PC-3 (cell line): ENCODE results near the gene USP53. TPM values are rescaled to one million over a fixed set of nuclear protein-coding genes. Genes with fewer than 3 reads are reported as not detected.
"Not testable (repeated sequence)": the region's sequence is repeated elsewhere in the genome, so short reads cannot be mapped to it uniquely, and the experiment has no call there.

ENCODE experiments used
- ATAC-seq: fragments of 200-7000 bp; cut with Tn5 transposase; 2 replicates; pipeline ENCODE4 v1.9.1; 2020; ENCODE audit warnings: mild to moderate bottlenecking, moderate library complexity
- BruUV-seq: library from RNA; stranded (reverse); fragments of 400-500 nt; replicated peaks from 2 replicates; lab custom pipeline; 2021; lab: Mats Ljungman, UMichigan
- CTCF ChIA-PET: fragments of 300-600 bp; sonication (Branson Sonifier 250); formaldehyde crosslinking; loops from one replicate; lab custom pipeline; 2022; ENCODE audit warnings: antibody characterized with exemption; lab: Charles Lee
- POLR2A ChIA-PET: fragments of 300-600 bp; sonication (Branson Sonifier 250); formaldehyde crosslinking; loops from one replicate; lab custom pipeline; 2022; ENCODE audit warnings: antibody characterized with exemption; ENCODE audit not compliant: unreplicated experiment; lab: Charles Lee
- DNase-seq: peaks from one replicate; pipeline ENCODE4 v3.0.0-alpha.2; 2015
- H2AFZ ChIP-seq: fragments of 300-600 bp; sonication (generic); 2 replicates; pipeline ENCODE4 v1.6.0; 2016; ENCODE audit warnings: antibody characterized with exemption, low read length
- H3F3A ChIP-seq: fragments of 300-600 bp; sonication (generic); one replicate; pipeline ENCODE4 v1.6.0; 2017; ENCODE audit warnings: antibody characterized with exemption, low read length, control low read depth, mild to moderate bottlenecking; ENCODE audit not compliant: unreplicated experiment
- H3K27ac ChIP-seq: fragments of 300-600 bp; sonication (generic); 2 replicates; pipeline ENCODE4 v1.5.1; 2016; ENCODE audit warnings: mild to moderate bottlenecking, low read length
- H3K27me3 ChIP-seq: fragments of 300-600 bp; sonication (generic); 2 replicates; pipeline ENCODE4 v1.6.1; 2016; ENCODE audit warnings: low read length, mixed read lengths
- H3K36me3 ChIP-seq: fragments of 300-600 bp; sonication (generic); 2 replicates; pipeline ENCODE4 v1.6.1; 2016; ENCODE audit warnings: low read depth, mixed run types, low read length, mixed read lengths
- H3K4me1 ChIP-seq: fragments of 300-600 bp; sonication (generic); 2 replicates; pipeline ENCODE4 v1.5.1; 2016; ENCODE audit warnings: low read length; ENCODE audit not compliant: insufficient read depth
- H3K4me2 ChIP-seq: fragments of 300-600 bp; sonication (generic); 2 replicates; pipeline ENCODE4 v1.6.0; 2016; ENCODE audit warnings: low read length
- H3K4me3 ChIP-seq: fragments of 300-600 bp; sonication (generic); 2 replicates; pipeline ENCODE4 v1.5.1; 2016; ENCODE audit warnings: mild to moderate bottlenecking, low read length, mixed read lengths
- H3K79me2 ChIP-seq: fragments of 300-600 bp; sonication (generic); 2 replicates; pipeline ENCODE4 v1.6.1; 2017; ENCODE audit warnings: low read length, mixed read lengths
- H3K9ac ChIP-seq: fragments of 300-600 bp; sonication (generic); 2 replicates; pipeline ENCODE4 v1.6.0; 2016; ENCODE audit warnings: mild to moderate bottlenecking, low read length
- H3K9me2 ChIP-seq: fragments of 300-600 bp; sonication (generic); replicated peaks from 2 replicates; pipeline ENCODE4 v1.6.1; 2016; ENCODE audit warnings: mixed run types, low read length, mixed read lengths
- H3K9me3 ChIP-seq: fragments of 300-600 bp; sonication (generic); 2 replicates; pipeline ENCODE4 v1.6.1; 2016; ENCODE audit warnings: low read length, mixed read lengths
- H4K20me1 ChIP-seq: fragments of 300-600 bp; sonication (generic); 2 replicates; pipeline ENCODE4 v1.6.1; 2016; ENCODE audit warnings: low read length, mixed read lengths
- CTCF ChIP-seq: fragments of 300-600 bp; sonication (generic); conservative IDR thresholded peaks from 2 replicates; pipeline ENCODE4 v1.5.1; 2017; ENCODE audit warnings: antibody characterized with exemption, low read depth, mild to moderate bottlenecking, low read length
- EZH2 ChIP-seq: fragments of 300-600 bp; sonication (generic); IDR thresholded peaks from one replicate; pipeline ENCODE4 v1.6.1; 2017; ENCODE audit warnings: antibody characterized with exemption, mild to moderate bottlenecking, low read length; ENCODE audit not compliant: unreplicated experiment
- EZH2phosphoT487 ChIP-seq: fragments of 300-600 bp; sonication (generic); IDR thresholded peaks from 2 replicates; pipeline ENCODE4 v1.6.1; 2018; ENCODE audit warnings: mild to moderate bottlenecking, antibody characterized with exemption, low read length, borderline replicate concordance
- intact Hi-C: fragments of 100-400 bp; cut with micrococcal nuclease; formaldehyde crosslinking; loops from 2 replicates; pipeline ENCODE4 v1.9.0; 2023
- total RNA-seq: library from RNA; depleted of rRNA; stranded (reverse); fragments of >200 nt; gene quantifications from 2 replicates; pipeline ENCODE4 v1.2.3, GENCODE V29; 2014

USP53 gene
- total RNA-seq, 1 experiment from 2014 or later = 8.7 TPM

GRCh38 chr4:119268466-119268865, 56.0 kb downstream of the USP53 start:
- H3K9ac ChIP-seq = no peak overlapping the region
- ATAC-seq (no peak), DNase-seq (no peak)
- H3K27me3 ChIP-seq = no peaks in the 10 kb centered on the region
- no peak overlapping the region for H3K27ac ChIP-seq
- no TSS peak for BruUV-seq
- CTCF ChIA-PET = no interaction called here
- no peaks in the 10 kb centered on the region for H3K79me2 ChIP-seq
- H3K4me1 ChIP-seq = no peaks in the 10 kb centered on the region
- H3K4me3 ChIP-seq = no peak overlapping the region
- no peaks in the 10 kb centered on the region for H3K9me2 ChIP-seq
- intact Hi-C loops = no loop called here
- no peaks in the 10 kb centered on the region; the same call in 1 of the 2 replicates for H3K36me3 ChIP-seq
- H4K20me1 ChIP-seq = no peaks in the 10 kb centered on the region
- H2AFZ ChIP-seq = no peak overlapping the region
- H3K4me2 ChIP-seq = no peak overlapping the region
- no peak for TF ChIP-seq EZH2
- no peak for TF ChIP-seq EZH2phosphoT487
- no peak for TF ChIP-seq CTCF
- no peaks in the 10 kb centered on the region for H3F3A ChIP-seq
- POLR2A ChIA-PET = no interaction called here
- no peaks in the 10 kb centered on the region for H3K9me3 ChIP-seq

- Histone ChIP-seq H3K27ac (no peak overlapping the region), H3K9ac (no peak overlapping the region), H3K4me1 (no peaks in the 10 kb centered on the region), H3K4me2 (no peak overlapping the region), H3K4me3 (no peak overlapping the region), H2AFZ (no peak overlapping the region), H3F3A (no peaks in the 10 kb centered on the region), H3K79me2 (no peaks in the 10 kb centered on the region), H3K27me3 (no peaks in the 10 kb centered on the region), H3K9me3 (no peaks in the 10 kb centered on the region), H3K36me3 (no peaks in the 10 kb centered on the region; the same call in 1 of the 2 replicates), H3K9me2 (no peaks in the 10 kb centered on the region), H4K20me1 (no peaks in the 10 kb centered on the region)
- ATAC-seq (no peak), DNase-seq (no peak)
- POLR2A ChIA-PET = no interaction called here
- intact Hi-C loops = no loop called here
- no TSS peak for BruUV-seq
- CTCF ChIA-PET = no interaction called here
- TF ChIP-seq CTCF = no peak
- no peak for TF ChIP-seq EZH2
- TF ChIP-seq EZH2phosphoT487 = no peak
These were observed 59.0 kb downstream of the USP53 start for GRCh38 chr4:119271361-119272085.

GRCh38 chr4:119279541-119279940, 67.0 kb downstream of the USP53 start:
- H3K9me3 ChIP-seq, H3K9me2 ChIP-seq, intact Hi-C loops, H3K79me2 ChIP-seq, H3K4me3 ChIP-seq, H3F3A ChIP-seq, H3K36me3 ChIP-seq, H3K4me1 ChIP-seq, H3K9ac ChIP-seq, DNase-seq, BruUV-seq, POLR2A ChIA-PET, H4K20me1 ChIP-seq, H2AFZ ChIP-seq, H3K27ac ChIP-seq, CTCF ChIA-PET, H3K4me2 ChIP-seq, ATAC-seq, H3K27me3 ChIP-seq: not testable (repeated sequence)

GRCh38 chr4:119279945-119280344, 67.4 kb downstream of the USP53 start:
- intact Hi-C loops, H3K9me2 ChIP-seq, H3K79me2 ChIP-seq, POLR2A ChIA-PET, H2AFZ ChIP-seq, BruUV-seq, H3K27ac ChIP-seq, H3K4me2 ChIP-seq, CTCF ChIA-PET, H3K4me3 ChIP-seq, H3K27me3 ChIP-seq, DNase-seq, H3K36me3 ChIP-seq, H3K4me1 ChIP-seq, H3K9ac ChIP-seq, H3F3A ChIP-seq, ATAC-seq, H4K20me1 ChIP-seq, H3K9me3 ChIP-seq: not testable (repeated sequence)
